Skeletal muscle tissue (tissue), 4 donors: ENCODE data around the gene CABCOCO1. TPM values are rescaled to one million over a fixed set of nuclear protein-coding genes. Genes with fewer than 3 reads are reported as not detected.
"Not testable (repeated sequence)": the region's sequence is repeated elsewhere in the genome, so short reads cannot be mapped to it uniquely, and the experiment has no call there.

ENCODE experiments used
- H3K27ac ChIP-seq: one replicate; pipeline ENCODE4 v1.7.0; 2013; ENCODE audit warnings: mild to moderate bottlenecking, low read depth, low read length, inconsistent platforms
- H3K27me3 ChIP-seq, 3 donors: one replicate each; pipeline ENCODE4 v1.7.0; 2013; ENCODE audit warnings: low read length in 3 of 3; ENCODE audit not compliant: control insufficient read depth in 3 of 3, insufficient read depth in 3 of 3
- H3K36me3 ChIP-seq, 3 donors: one replicate each; pipeline ENCODE4 v1.7.0; 2013; ENCODE audit warnings: low read length in 3 of 3; ENCODE audit not compliant: control insufficient read depth in 3 of 3, insufficient read depth in 3 of 3
- H3K4me1 ChIP-seq, 3 donors: one replicate each; pipeline ENCODE4 v1.7.0; 2013; ENCODE audit warnings: low read length in 3 of 3, mild to moderate bottlenecking in 3 of 3; ENCODE audit not compliant: control insufficient read depth in 3 of 3, insufficient read depth in 3 of 3
- H3K4me3 ChIP-seq, 3 donors: one replicate each; pipeline ENCODE4 v1.7.0; 2013; ENCODE audit warnings: low read length in 3 of 3
- H3K9ac ChIP-seq, 3 donors: one replicate each; pipeline ENCODE4 v1.7.0; 2013; ENCODE audit warnings: low read length in 3 of 3, mild to moderate bottlenecking in 3 of 3, moderate library complexity in 2 of 3, low read depth in 1 of 3
- H3K9me3 ChIP-seq, 3 donors: one replicate each; pipeline ENCODE4 v1.7.0; 2013; ENCODE audit warnings: low read length in 3 of 3; ENCODE audit not compliant: control insufficient read depth in 3 of 3
- total RNA-seq: library from RNA; depleted of rRNA; stranded (reverse); fragments of >200 nt; gene quantifications from one replicate; pipeline ENCODE4 v1.2.3, GENCODE V29; 2014
- donor health status: Osteomylitis.

Gene CABCOCO1
- total RNA-seq, 1 donor from 2014 or later = 1.0 TPM

DNA sequence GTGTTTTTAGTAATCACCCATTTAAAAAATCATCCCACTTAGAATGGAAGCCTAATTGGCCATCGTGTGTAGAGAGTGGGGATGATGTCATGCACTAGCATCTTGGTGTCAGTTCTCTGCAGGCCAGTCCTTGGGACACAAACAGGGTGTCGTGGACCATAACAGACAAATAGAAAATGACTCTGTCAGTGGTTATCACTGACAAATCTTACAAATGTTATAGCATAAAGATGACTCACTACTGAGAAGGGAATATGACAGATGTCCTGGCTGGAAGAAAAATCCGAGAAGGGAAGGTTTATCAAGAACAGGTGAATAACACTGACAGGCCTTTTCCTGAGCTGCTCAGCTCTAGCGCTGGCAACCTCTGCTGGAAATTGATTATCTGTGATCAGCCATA lies 10.6 kb downstream of the CABCOCO1 start:
- no peaks in the 10 kb centered on the region for H3K9me3 ChIP-seq
- H3K4me1 ChIP-seq = no peaks in the 10 kb centered on the region
- H3K4me3 ChIP-seq = no peak overlapping the region
- H3K27me3 ChIP-seq = no peaks in the 10 kb centered on the region
- no peak overlapping the region for H3K9ac ChIP-seq
- H3K27ac ChIP-seq = no peak overlapping the region
- no peaks in the 10 kb centered on the region for H3K36me3 ChIP-seq

DNA sequence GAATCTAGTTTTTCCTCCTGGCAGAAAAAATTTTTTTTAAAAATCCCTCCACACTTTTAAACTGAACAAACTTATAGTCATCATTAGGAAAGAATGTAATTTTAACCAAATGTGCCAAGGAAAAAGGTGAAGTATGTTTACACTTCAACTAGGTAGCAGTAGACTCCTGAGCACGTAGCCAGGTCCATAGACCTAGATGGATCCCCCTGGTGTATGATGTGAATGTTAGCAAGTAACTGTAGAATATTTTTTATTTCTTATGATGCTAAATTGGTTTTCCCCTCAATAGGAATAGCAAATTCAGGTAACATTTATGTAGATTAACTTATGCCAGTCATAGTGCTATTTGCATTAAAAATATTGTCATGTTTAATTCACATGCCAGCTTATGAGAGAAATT lies 19.6 kb downstream of the CABCOCO1 start:
- Histone ChIP-seq H3K27me3 (no peaks in the 10 kb centered on the region), H3K27ac (no peak overlapping the region)

DNA sequence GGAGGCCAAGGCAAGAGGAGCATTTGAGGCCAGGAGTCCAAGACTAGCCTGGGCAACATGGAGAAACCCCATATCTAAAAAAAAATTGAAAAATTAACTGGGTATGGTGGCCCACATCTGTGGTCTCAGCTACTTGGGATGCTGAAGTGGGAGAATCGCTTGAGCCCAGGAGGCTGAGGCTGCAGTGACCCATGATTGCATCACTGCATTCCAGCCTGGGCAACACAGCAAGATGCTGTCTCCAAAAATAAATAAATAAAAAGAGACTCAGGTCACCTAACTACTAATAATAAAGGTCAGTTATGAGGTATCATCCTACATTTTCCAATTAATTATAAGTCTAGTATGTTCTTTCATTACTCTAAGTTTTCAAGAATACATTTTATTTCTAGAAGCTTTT lies 20.6 kb downstream of the CABCOCO1 start:
- Histone ChIP-seq H3K27me3 (no peaks in the 10 kb centered on the region), H3K36me3 (no peaks in the 10 kb centered on the region), H3K9me3 (no peaks in the 10 kb centered on the region), H3K4me1 (no peaks in the 10 kb centered on the region), H3K4me3 (no peak overlapping the region), H3K27ac (no peak overlapping the region), H3K9ac (no peak overlapping the region)

More for the DNA sequence above, 19.6 kb downstream of the CABCOCO1 start:
- Histone ChIP-seq H3K36me3 (no peaks in the 10 kb centered on the region), H3K9me3 (no peaks in the 10 kb centered on the region), H3K4me1 (no peaks in the 10 kb centered on the region), H3K9ac (no peak overlapping the region), H3K4me3 (no peak overlapping the region)

DNA sequence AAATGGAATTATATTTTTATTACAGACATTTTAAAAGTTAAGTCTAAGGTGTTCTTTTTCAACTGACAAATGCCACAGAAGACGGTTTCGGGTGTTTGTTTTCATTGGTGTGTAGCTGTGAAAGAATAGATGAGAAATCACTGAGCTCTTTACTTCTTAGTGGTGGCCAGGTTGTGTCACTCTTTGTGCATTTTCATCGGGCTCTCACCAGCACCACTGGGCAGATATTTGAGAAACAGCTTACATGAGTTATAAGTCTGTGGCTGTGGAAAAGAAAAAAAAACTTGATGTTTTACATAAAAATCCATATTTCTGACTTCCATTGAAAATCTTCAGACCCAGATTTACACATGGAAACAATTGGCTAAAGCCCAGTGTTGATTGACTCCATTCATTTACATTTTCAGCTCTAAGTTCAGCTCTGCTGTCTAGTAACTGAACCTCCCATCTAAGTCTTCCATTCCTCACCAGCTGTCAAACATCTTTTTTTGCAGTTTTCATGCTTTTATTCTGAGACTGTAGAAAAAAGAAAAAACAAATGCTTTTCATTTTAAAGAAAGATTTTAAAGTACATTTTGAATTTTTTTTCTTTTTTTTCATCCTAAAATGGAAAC lies 22.3 kb downstream of the CABCOCO1 start:
- Histone ChIP-seq H3K9ac (no peak overlapping the region), H3K4me1 (no peaks in the 10 kb centered on the region), H3K27ac (no peak overlapping the region), H3K9me3 (no peaks in the 10 kb centered on the region), H3K4me3 (no peak overlapping the region), H3K36me3 (no peaks in the 10 kb centered on the region), H3K27me3 (no peaks in the 10 kb centered on the region)

DNA sequence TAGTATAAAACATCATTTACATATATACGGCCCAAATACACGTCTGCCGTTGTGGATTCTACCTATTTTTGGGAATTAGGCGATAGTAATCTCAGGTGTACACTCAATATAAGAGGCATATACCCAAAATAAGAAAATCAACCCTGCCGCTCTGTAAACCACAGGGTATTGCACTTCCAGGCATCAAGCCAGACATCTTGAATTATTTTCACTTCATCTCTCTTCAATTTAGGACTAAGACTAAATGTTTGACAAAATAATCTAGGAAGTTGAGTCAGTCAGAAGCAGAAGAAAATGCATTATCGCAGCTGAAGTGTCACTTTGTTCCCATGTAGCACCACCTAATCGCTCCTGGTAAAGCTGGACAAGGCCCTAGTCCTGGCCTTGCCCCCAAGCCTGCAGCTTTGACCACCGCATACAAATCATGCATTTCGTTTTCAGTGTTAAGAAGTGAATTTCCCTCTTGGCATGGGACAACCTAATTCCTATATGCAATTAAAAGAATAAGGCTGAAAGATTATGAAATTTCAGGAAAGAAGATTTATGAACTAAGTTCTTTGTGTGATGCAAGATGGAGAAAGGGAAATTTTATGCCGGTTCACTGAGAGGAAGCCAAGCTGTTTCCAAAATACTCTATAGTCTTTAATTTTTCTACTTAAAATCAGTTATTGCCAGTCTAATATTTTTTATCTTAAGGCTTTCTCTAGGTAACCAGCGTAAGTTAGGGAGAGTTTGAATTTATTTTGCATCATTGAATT lies 26.0 kb downstream of the CABCOCO1 start:
- Histone ChIP-seq H3K27me3 (no peaks in the 10 kb centered on the region), H3K4me1 (no peaks in the 10 kb centered on the region), H3K9ac (no peak overlapping the region), H3K4me3 (no peak overlapping the region), H3K36me3 (no peaks in the 10 kb centered on the region), H3K27ac (no peak overlapping the region), H3K9me3 (no peaks in the 10 kb centered on the region)

DNA sequence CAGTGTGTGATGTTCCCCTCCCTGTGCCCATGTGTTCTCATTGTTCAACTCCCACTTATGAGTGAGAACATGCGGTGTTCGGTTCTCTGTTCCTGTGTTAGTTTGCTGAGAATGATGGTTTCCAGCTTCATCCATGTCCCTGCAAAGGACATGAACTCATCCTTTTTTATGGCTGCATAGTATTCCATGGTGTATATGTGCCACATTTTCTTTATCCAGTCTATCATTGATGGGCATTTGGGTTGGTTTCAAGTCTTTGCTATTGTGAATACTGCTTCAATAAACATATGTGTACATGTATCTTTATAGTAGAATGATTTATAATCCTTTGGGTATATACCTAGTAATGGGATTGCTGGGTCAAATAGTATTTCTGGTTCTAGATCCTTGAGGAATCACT lies 28.9 kb downstream of the CABCOCO1 start:
- not testable (repeated sequence) for H3K9me3 ChIP-seq, H3K9ac ChIP-seq, H3K27me3 ChIP-seq, H3K27ac ChIP-seq, H3K4me1 ChIP-seq, H3K4me3 ChIP-seq, H3K36me3 ChIP-seq

DNA sequence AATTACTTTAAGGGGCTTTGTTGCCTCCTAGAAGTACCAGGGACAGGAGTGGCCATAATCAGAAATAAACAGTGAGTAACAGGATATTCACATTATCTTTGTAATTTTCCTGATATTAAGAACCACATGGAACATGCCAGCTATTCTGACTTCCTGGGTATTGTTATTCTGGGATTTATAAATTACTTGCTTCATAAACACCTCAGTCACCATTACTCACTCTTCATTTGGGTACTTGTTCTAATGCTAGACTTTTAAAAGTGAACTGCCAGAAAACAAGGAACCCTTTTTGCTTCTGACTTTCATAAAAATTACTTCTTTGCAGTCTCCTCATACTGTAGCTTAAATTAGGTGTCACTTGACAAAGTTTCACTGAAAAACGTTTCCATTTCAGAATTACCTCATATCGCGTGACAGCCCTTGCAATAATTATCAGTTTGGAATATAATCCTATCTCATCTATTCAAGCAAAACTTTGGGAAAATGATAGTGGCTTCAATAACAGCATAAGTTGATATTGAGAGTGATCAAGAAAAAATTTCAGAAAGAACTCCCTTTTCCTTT lies 29.8 kb downstream of the CABCOCO1 start:
- H3K4me3 ChIP-seq = no peak overlapping the region
- no peaks in the 10 kb centered on the region for H3K36me3 ChIP-seq
- no peak overlapping the region for H3K27ac ChIP-seq
- no peaks in the 10 kb centered on the region for H3K4me1 ChIP-seq
- H3K9ac ChIP-seq = no peak overlapping the region
- H3K27me3 ChIP-seq = no peaks in the 10 kb centered on the region
- H3K9me3 ChIP-seq = no peaks in the 10 kb centered on the region

DNA sequence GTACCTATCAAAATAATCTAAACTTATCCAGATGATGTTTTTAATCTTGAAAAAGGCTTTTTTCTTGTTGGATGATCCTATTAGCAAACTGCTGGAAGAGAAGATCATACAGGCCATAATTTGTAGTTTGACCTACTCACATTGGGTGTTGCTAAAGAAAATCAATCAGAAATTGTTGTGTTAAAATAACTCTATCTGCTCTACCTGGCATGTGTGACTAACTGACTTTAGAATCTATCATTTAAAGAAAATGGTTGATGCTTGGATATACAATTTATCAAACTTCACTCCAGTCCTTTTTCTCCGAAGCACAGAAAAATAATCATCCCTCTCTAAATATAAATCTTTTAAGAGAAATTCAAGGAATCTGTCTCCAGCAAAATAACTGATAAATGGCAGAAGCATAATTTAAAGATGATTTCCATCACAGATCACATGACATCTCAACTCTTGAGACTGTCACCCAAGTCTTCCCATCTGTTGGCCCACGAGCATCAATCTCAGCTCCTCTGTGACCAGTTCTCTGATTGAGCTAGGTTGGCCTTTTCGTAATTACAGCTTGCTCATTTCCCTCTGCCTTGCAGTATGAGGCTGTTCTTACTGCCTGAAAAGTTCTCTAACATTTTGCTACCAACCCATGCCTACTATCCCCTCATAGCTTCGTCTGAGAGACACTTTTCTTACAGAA lies 36.4 kb downstream of the CABCOCO1 start:
- Histone ChIP-seq H3K9me3 (no peaks in the 10 kb centered on the region), H3K36me3 (no peaks in the 10 kb centered on the region), H3K4me3 (no peak overlapping the region), H3K4me1 (no peaks in the 10 kb centered on the region), H3K27ac (no peak overlapping the region), H3K27me3 (no peaks in the 10 kb centered on the region), H3K9ac (no peak overlapping the region)

DNA sequence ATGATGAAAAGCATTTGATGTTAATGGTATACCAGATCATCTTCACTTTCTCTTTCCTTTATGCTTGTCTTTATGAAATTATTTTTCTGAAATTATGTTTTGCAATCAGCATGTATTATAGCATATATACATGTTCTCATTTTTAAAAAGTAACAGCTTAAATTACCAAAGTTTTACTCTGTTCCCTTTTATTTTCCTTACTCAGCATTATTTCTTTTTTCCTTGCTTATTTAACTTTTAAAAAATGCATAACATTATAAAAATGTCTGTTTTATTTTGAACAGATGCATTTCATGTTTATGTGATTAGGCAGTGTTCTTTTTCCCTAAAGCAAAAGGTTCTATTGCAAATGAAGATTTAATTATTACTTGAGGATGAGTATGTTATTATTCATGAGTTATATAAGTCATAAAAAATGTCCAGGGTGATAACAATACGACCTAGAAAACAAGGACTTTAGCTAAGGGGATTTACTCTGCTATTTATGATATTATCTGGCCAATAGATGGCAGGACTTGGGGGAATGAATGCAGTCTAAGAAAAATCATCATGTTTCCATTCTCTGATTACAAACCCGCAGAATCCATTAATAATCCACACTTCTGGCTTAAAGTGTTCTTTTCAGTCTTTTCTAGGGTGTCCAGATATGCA lies 38.5 kb downstream of the CABCOCO1 start:
- H3K4me1 ChIP-seq = no peaks in the 10 kb centered on the region
- no peaks in the 10 kb centered on the region for H3K27me3 ChIP-seq
- H3K36me3 ChIP-seq = no peaks in the 10 kb centered on the region
- no peak overlapping the region for H3K9ac ChIP-seq
- no peak overlapping the region for H3K27ac ChIP-seq
- H3K4me3 ChIP-seq = no peak overlapping the region
- H3K9me3 ChIP-seq = no peaks in the 10 kb centered on the region
